H1 (cell line): ENCODE data around the gene KANSL1L. TPM values are rescaled to one million over a fixed set of nuclear protein-coding genes. Genes with fewer than 3 reads are reported as not detected.

Experiments
- CTCF ChIA-PET: fragments of 300-600 bp; sonication (Branson Sonifier 250); formaldehyde crosslinking; loops from one replicate; lab custom pipeline; 2021; ENCODE audit not compliant: partially characterized antibody; lab: Charles Lee
- POLR2A ChIA-PET: fragments of 300-600 bp; sonication (Branson Sonifier 250); formaldehyde crosslinking; loops from one replicate; lab custom pipeline; 2021; ENCODE audit warnings: inconsistent platforms; ENCODE audit not compliant: partially characterized antibody; lab: Charles Lee
- DNase-seq, 2 experiments: peaks; one replicate each; pipeline versions ENCODE4 v3.0.0 to v3.0.0-alpha.2; 2010 to 2022; ENCODE audit warnings: low spot score in 2 of 2, low read depth in 1 of 2, mixed read lengths in 1 of 2
- FAIRE-seq: peaks from 2 replicates; lab custom pipeline; 2011; peaks lifted over from hg19 to GRCh38; lab: Jason Lieb, UNC
- H2AFZ ChIP-seq: 2 replicates; pipeline ENCODE4 v1.8.1; 2012; ENCODE audit warnings: low read length, inconsistent platforms
- H2AK5ac ChIP-seq: 2 replicates; pipeline ENCODE4 v1.6.1; 2013; ENCODE audit warnings: low read depth, low read length
- H2BK120ac ChIP-seq: replicated peaks from 2 replicates; pipeline ENCODE3; 2013; ENCODE audit warnings: low read depth, low read length, inconsistent platforms
- H2BK12ac ChIP-seq: 2 replicates; pipeline ENCODE4 v1.6.1; 2013; ENCODE audit warnings: low read depth, low read length
- H2BK15ac ChIP-seq: 2 replicates; pipeline ENCODE4 v1.6.1; 2013; ENCODE audit warnings: low read length
- H2BK20ac ChIP-seq: 2 replicates; pipeline ENCODE4 v1.6.1; 2013; ENCODE audit warnings: low read length
- H2BK5ac ChIP-seq: 2 replicates; pipeline ENCODE4 v1.6.1; 2013; ENCODE audit warnings: low read depth, low read length
- H3K14ac ChIP-seq: 2 replicates; pipeline ENCODE4 v1.6.1; 2013; ENCODE audit warnings: inconsistent platforms; ENCODE audit not compliant: insufficient read length
- H3K18ac ChIP-seq: 2 replicates; pipeline ENCODE4 v1.6.1; 2013; ENCODE audit warnings: low read length; ENCODE audit errors: extremely low read depth
- H3K23ac ChIP-seq: 2 replicates; pipeline ENCODE4 v1.6.1; 2013; ENCODE audit warnings: inconsistent platforms; ENCODE audit not compliant: insufficient read length
- H3K23me2 ChIP-seq: 2 replicates; pipeline ENCODE4 v1.6.1; 2013; ENCODE audit warnings: low read depth, low read length
- H3K27ac ChIP-seq: 2 replicates; pipeline ENCODE4 v1.6.1; 2011; ENCODE audit warnings: low read depth, low read length, inconsistent platforms
- H3K27me3 ChIP-seq, 4 experiments: replicated peaks in 1 of 4; 1 replicate in 1 of 4; 2 replicates in 3 of 4; pipeline versions ENCODE4 v1.6.1 to v1.8.1; 2011 to 2013; ENCODE audit warnings: low read length in 3 of 4, mild to moderate bottlenecking in 3 of 4, inconsistent platforms in 2 of 4, mixed read lengths in 2 of 4, moderate library complexity in 1 of 4; ENCODE audit not compliant: control insufficient read depth in 3 of 4, insufficient read depth in 3 of 4; ENCODE audit errors: extremely low read depth in 1 of 4
- H3K36me3 ChIP-seq, 4 experiments: 2 replicates each; pipeline versions ENCODE4 v1.6.1 to v1.8.1; 2011 to 2013; ENCODE audit warnings: mild to moderate bottlenecking in 4 of 4, low read length in 3 of 4, moderate library complexity in 2 of 4, control low read depth in 1 of 4, inconsistent platforms in 1 of 4; ENCODE audit not compliant: insufficient read depth in 4 of 4, control insufficient read depth in 2 of 4
- H3K4ac ChIP-seq: replicated peaks from 2 replicates; pipeline ENCODE3; 2013; ENCODE audit warnings: low read length, low read depth, mixed read lengths, inconsistent platforms; ENCODE audit not compliant: insufficient read length
- H3K4me1 ChIP-seq, 4 experiments: replicated peaks in 1 of 4; 1 replicate in 1 of 4; 2 replicates in 3 of 4; pipeline versions ENCODE4 v1.6.1 to v1.8.1; 2011 to 2013; ENCODE audit warnings: low read length in 3 of 4, inconsistent platforms in 2 of 4, mixed read lengths in 1 of 4; ENCODE audit not compliant: insufficient read depth in 4 of 4, control insufficient read depth in 3 of 4
- H3K4me2 ChIP-seq, 2 experiments: 2 replicates each; pipeline versions ENCODE4 v1.6.1 to v1.8.1; 2011 to 2013; ENCODE audit warnings: low read depth in 2 of 2, low read length in 2 of 2, control low read depth in 1 of 2, inconsistent platforms in 1 of 2, mild to moderate bottlenecking in 1 of 2; ENCODE audit not compliant: insufficient read depth in 1 of 2
- H3K4me3 ChIP-seq, 4 experiments: fragments of 200-600, 300-600 bp in 1 of 4; sonication (generic), shearing (Covaris generic), sonication (Bioruptor Twin) in 1 of 4; 2 replicates each; pipeline versions ENCODE4 v1.5.1 to v1.8.1; 2011 to 2016; ENCODE audit warnings: low read length in 4 of 4, low read depth in 3 of 4, control low read depth in 2 of 4, inconsistent platforms in 2 of 4, mild to moderate bottlenecking in 2 of 4, mixed read lengths in 1 of 4, moderate library complexity in 1 of 4; ENCODE audit not compliant: insufficient read depth in 2 of 4; ENCODE audit errors: extremely low read depth in 1 of 4
- H3K56ac ChIP-seq: replicated peaks from 2 replicates; pipeline ENCODE3; 2013; ENCODE audit warnings: low read depth, mild to moderate bottlenecking, mixed read lengths, low read length, inconsistent platforms; ENCODE audit not compliant: insufficient read length
- H3K79me1 ChIP-seq: 2 replicates; pipeline ENCODE4 v1.6.1; 2013; ENCODE audit warnings: low read depth, low read length, control low read depth
- H3K79me2 ChIP-seq, 2 experiments: 2 replicates each; pipeline versions ENCODE4 v1.6.1 to v1.8.1; 2012 to 2013; ENCODE audit warnings: low read length in 2 of 2, mild to moderate bottlenecking in 2 of 2, inconsistent platforms in 1 of 2; ENCODE audit not compliant: insufficient read depth in 2 of 2, control insufficient read depth in 1 of 2
- H3K9ac ChIP-seq, 4 experiments: replicated peaks in 1 of 4; 1 replicate in 1 of 4; 2 replicates in 3 of 4; pipeline versions ENCODE4 v1.6.1 to v1.8.1; 2011 to 2013; ENCODE audit warnings: low read depth in 3 of 4, low read length in 3 of 4, control low read depth in 2 of 4, mild to moderate bottlenecking in 2 of 4, moderate library complexity in 2 of 4, inconsistent platforms in 1 of 4; ENCODE audit errors: extremely low read depth in 1 of 4
- H3K9me3 ChIP-seq, 2 experiments: 2 replicates each; pipeline versions ENCODE4 v1.6.1 to v1.8.1; 2012 to 2013; ENCODE audit warnings: mild to moderate bottlenecking in 2 of 2, moderate library complexity in 2 of 2, control low read depth in 1 of 2, inconsistent platforms in 1 of 2, low read depth in 1 of 2, low read length in 1 of 2, mixed read lengths in 1 of 2; ENCODE audit not compliant: insufficient read depth in 2 of 2
- H4K20me1 ChIP-seq, 2 experiments: replicated peaks in 1 of 2; 2 replicates each; pipeline versions ENCODE3 to v1.8.1; 2011 to 2013; ENCODE audit warnings: inconsistent platforms in 2 of 2, low read length in 2 of 2, mild to moderate bottlenecking in 1 of 2; ENCODE audit not compliant: insufficient read depth in 2 of 2, control insufficient read depth in 1 of 2
- H4K5ac ChIP-seq: 2 replicates; pipeline ENCODE4 v1.6.1; 2013; ENCODE audit warnings: low read length, low read depth, mixed read lengths, inconsistent platforms; ENCODE audit not compliant: insufficient read length
- H4K8ac ChIP-seq: 2 replicates; pipeline ENCODE4 v1.8.0; 2013; ENCODE audit warnings: mild to moderate bottlenecking, moderate library complexity, low read length, inconsistent platforms; ENCODE audit not compliant: insufficient read depth; ENCODE audit errors: extremely low read depth
- H4K91ac ChIP-seq: replicated peaks from 2 replicates; pipeline ENCODE3; 2013; ENCODE audit warnings: low read length, mixed read lengths, inconsistent platforms; ENCODE audit not compliant: insufficient read length
- ASH2L ChIP-seq: fragments of 200-600, 300-600 bp; sonication (generic); IDR thresholded peaks from one replicate; pipeline ENCODE4 v1.7.1; 2017; ENCODE audit warnings: low read length
- ATF3 ChIP-seq: IDR thresholded peaks from 2 replicates; pipeline ENCODE4 v1.6.1; 2011; ENCODE audit warnings: low read depth, mild to moderate bottlenecking, low read length; ENCODE audit not compliant: insufficient read depth
- CBX5 ChIP-seq: fragments of 300-800, 300-1000 bp; sonication (generic); IDR thresholded peaks from 2 replicates; pipeline ENCODE4 v1.7.1; 2016; ENCODE audit warnings: antibody characterized with exemption, low read length, low read depth
- CTCF ChIP-seq, 3 experiments: IDR thresholded peaks; 1 replicate in 2 of 3; 2 replicates in 1 of 3; pipeline versions ENCODE4 v1.5.1 to v1.6.1; 2011; ENCODE audit warnings: low read length in 3 of 3, mild to moderate bottlenecking in 3 of 3, inconsistent platforms in 2 of 3, low read depth in 1 of 3, moderate library complexity in 1 of 3; ENCODE audit not compliant: insufficient read depth in 1 of 3; ENCODE audit errors: control extremely low read depth in 1 of 3
- GTF2F1 ChIP-seq: IDR thresholded peaks from 2 replicates; pipeline ENCODE4 v1.6.1; 2012; ENCODE audit warnings: low read depth, low read length, improper control_type of control experiment, borderline replicate concordance
- JUN ChIP-seq: IDR thresholded peaks from 2 replicates; pipeline ENCODE4 v1.6.1; 2011; ENCODE audit warnings: low read depth, mild to moderate bottlenecking, improper control_type of control experiment, low read length
- KDM1A ChIP-seq: fragments of 200-600, 300-600 bp; sonication (generic); IDR thresholded peaks from 2 replicates; pipeline ENCODE4 v1.7.1; 2016; ENCODE audit warnings: mild to moderate bottlenecking, low read length, borderline replicate concordance
- RXRA ChIP-seq: IDR thresholded peaks from 2 replicates; pipeline ENCODE4 v1.6.1; 2011; ENCODE audit warnings: low read depth, mild to moderate bottlenecking, low read length, moderate library complexity; ENCODE audit not compliant: insufficient read depth
- SIRT6 ChIP-seq: IDR thresholded peaks from one replicate; pipeline ENCODE4 v1.7.1; 2012; ENCODE audit warnings: low read length, inconsistent platforms
- SP4 ChIP-seq: IDR thresholded peaks from 2 replicates; pipeline ENCODE4 v1.6.1; 2012; ENCODE audit warnings: low read length, inconsistent platforms
- TBP ChIP-seq: IDR thresholded peaks from 2 replicates; pipeline ENCODE4 v1.6.1; 2011; ENCODE audit warnings: low read depth, low read length, improper control_type of control experiment
- YY1 ChIP-seq: IDR thresholded peaks from 2 replicates; pipeline ENCODE4 v1.6.1; 2011; ENCODE audit warnings: low read depth, mild to moderate bottlenecking, low read length
- WGBS, 2 experiments: shearing (Covaris generic) in 1 of 2; methylation state at CpG; one replicate each; pipeline versions ENCODE4 v1.1.6 to v1.1.7; 2013 to 2015; ENCODE audit warnings: low lambda C conversion rate in 2 of 2, mixed read lengths in 2 of 2, inconsistent platforms in 1 of 2, low coverage in 1 of 2, missing lambda C conversion rate in 1 of 2; ENCODE audit not compliant: insufficient replicate concordance in 2 of 2, insufficient coverage in 1 of 2, insufficient read length in 1 of 2; ENCODE audit errors: extremely low coverage in 1 of 2, missing lambda C conversion rate in 1 of 2; 5-methylcytosine and 5-hydroxymethylcytosine counted together
- polyA plus RNA-seq, 7 experiments: library from polyadenylated mRNA; depleted of rRNA in 3 of 7; stranded (reverse) in 5 of 7; unstranded in 2 of 7; fragments of >200 nt in 5 of 7; fragments of 200-250 nt in 2 of 7; gene quantifications; 1 replicate in 5 of 7; 2 replicates in 1 of 7; 4 replicates in 1 of 7; pipeline versions ENCODE4 v1.2.1 to v1.2.3, GENCODE V29; 2011 to 2013; ENCODE audit warnings: missing spikeins in 2 of 7, mixed read lengths in 2 of 7
- total RNA-seq: library from RNA; stranded (reverse); fragmentation: NEBNext Ultra II Directional; extraction: Animal tissue kit (Norgen Biotek cat#: 25700); gene quantifications from 2 replicates; pipeline ENCODE4 v1.2.1, GENCODE V29; 2021

KANSL1L gene
- total and polyA plus RNA-seq, 2 of the 8 experiments (the other 6 are each of a cell fraction or from before 2014, with no cell fraction given): 5.4 to 17.2 TPM

- no peak overlapping the region for H3K4me2 ChIP-seq
- no peak overlapping the region for H2AFZ ChIP-seq
- H3K23ac ChIP-seq: no peak overlapping the region
- H3K79me2 ChIP-seq: peaks cover 0 to 1% of the 10 kb centered on the region in 2 experiments; a peak in 2 of 4 replicates
- H4K20me1 ChIP-seq: peaks cover 0 to 4% of the 10 kb centered on the region in 2 experiments
- no peak overlapping the region for H2BK5ac ChIP-seq
- H3K36me3 ChIP-seq: peaks cover 11 to 91% (median 40%) of the 10 kb centered on the region in 4 experiments
- FAIRE-seq (no peak), DNase-seq (no peak)
- H3K9me3 ChIP-seq: no peaks in the 10 kb centered on the region
- no peak overlapping the region for H3K27ac ChIP-seq
- no peak overlapping the region for H3K56ac ChIP-seq
- H4K5ac ChIP-seq: no peak overlapping the region
- no peak overlapping the region for H2BK20ac ChIP-seq
- H3K18ac ChIP-seq: no peak overlapping the region
- no peak overlapping the region for H4K91ac ChIP-seq
- H3K4me3 ChIP-seq: no peak overlapping the region
- H3K14ac ChIP-seq: no peak overlapping the region
- H3K4me1 ChIP-seq: no peaks in the 10 kb centered on the region
- no peaks in the 10 kb centered on the region for H3K79me1 ChIP-seq
- no peak overlapping the region for H3K9ac ChIP-seq
- ChIA-PET CTCF (interaction anchor here (1.0 kb wide), 1 partner anchor 190 kb away, joined by 3 read pairs; no protein-coding TSS in a partner anchor), POLR2A (interaction anchor here (1.4 to 1.8 kb wide), 3 partner anchors 10 to 17 kb away, joined by 3 to 4 read pairs (median 3); no protein-coding TSS in a partner anchor)
- H2BK12ac ChIP-seq: no peak overlapping the region
- no peaks in the 10 kb centered on the region for H3K27me3 ChIP-seq
- WGBS, 2 experiments: 88% methylated on average over 1 of the region's 1 CpG; no CpG with 5 or more reads in 1 of the 2 experiments
- H2BK120ac ChIP-seq: no peak overlapping the region
- H2AK5ac ChIP-seq: no peak overlapping the region
- H3K4ac ChIP-seq: no peak overlapping the region
- H3K23me2 ChIP-seq: no peaks in the 10 kb centered on the region
- no peak overlapping the region for H2BK15ac ChIP-seq
- H4K8ac ChIP-seq: no peak overlapping the region
- TF ChIP-seq CBX5 (no peak), SIRT6 (no peak), RXRA (no peak), GTF2F1 (no peak), ASH2L (no peak), KDM1A (no peak), TBP (no peak), SP4 (no peak), ATF3 (no peak), YY1 (no peak), JUN (no peak), CTCF (IDR thresholded peaks at IDR 0.05; ENCODE audit: control extremely low read depth in 1 of 3, insufficient read depth in 1 of 3, low read depth in 1 of 3, low read length in 3 of 3) (no peak)
Observed at GRCh38 chr2:210020138-210020537, 151.1 kb downstream of the KANSL1L start.
